Dedifferentiated amniotic fluid mesenchymal stem cell (primary cell): Measurements from ENCODE around the gene CLIP2.
"Not testable (repeated sequence)": the region's sequence is repeated elsewhere in the genome, so short reads cannot be mapped to it uniquely, and the experiment has no call there.

Experiments
- DNase-seq: peaks from one replicate; pipeline ENCODE4 v3.0.0-alpha.2; 2016; ENCODE audit errors: extremely low spot score

CLIP2 gene

GRCh38 chr7:74289018-74289658 lies at the start of gene CLIP2:
Gene CLIP2, plus strand, starts transcription at chr7:74289407. Its CDS starts 28,140 bp downstream, at chr7:74317547.
- DNase-seq, result peak; percentile 55

- no peak for DNase-seq
Measured at GRCh38 chr7:74240482-74240881, 48.7 kb upstream of the CLIP2 start.

- no peak for DNase-seq
Measured at GRCh38 chr7:74242122-74242443, 47.1 kb upstream of the CLIP2 start.

- no peak for DNase-seq
Measured at GRCh38 chr7:74246497-74246896, 42.7 kb upstream of the CLIP2 start.

GRCh38 chr7:74248156-74248555 lies 41.1 kb upstream of the CLIP2 start:
- DNase-seq, result no peak

- DNase-seq, result not testable (repeated sequence)
Measured at GRCh38 chr7:74249058-74249457, 40.1 kb upstream of the CLIP2 start.

GRCh38 chr7:74252893-74253292 lies 36.3 kb upstream of the CLIP2 start:
- DNase-seq, result no peak

GRCh38 chr7:74253331-74253730 lies 35.9 kb upstream of the CLIP2 start:
- DNase-seq, result no peak

- no peak for DNase-seq
Measured at GRCh38 chr7:74253835-74254128, 35.4 kb upstream of the CLIP2 start.

GRCh38 chr7:74254129-74254857 lies 34.9 kb upstream of the CLIP2 start, which contains the start of gene RFC2:
Gene RFC2, minus strand, starts transcription at chr7:74254399. Its CDS starts 16 bp downstream, at chr7:74254383.
- peak; percentile 93 for DNase-seq

- DNase-seq, result no peak
Measured at GRCh38 chr7:74254858-74255379, 34.3 kb upstream of the CLIP2 start.

GRCh38 chr7:74255461-74255860 lies 33.7 kb upstream of the CLIP2 start:
- DNase-seq, result not testable (repeated sequence)

GRCh38 chr7:74256491-74257408 lies 32.5 kb upstream of the CLIP2 start:
- DNase-seq, result peak; percentile 48

- DNase-seq, result no peak
Measured at GRCh38 chr7:74258639-74259038, 30.6 kb upstream of the CLIP2 start.

GRCh38 chr7:74262639-74263398 lies 26.4 kb upstream of the CLIP2 start:
- DNase-seq, result no peak

- DNase-seq, result no peak
Measured at GRCh38 chr7:74263399-74264120, 25.6 kb upstream of the CLIP2 start.

GRCh38 chr7:74266191-74266963 lies 22.8 kb upstream of the CLIP2 start:
- DNase-seq, result no peak

GRCh38 chr7:74267756-74268565 lies 21.2 kb upstream of the CLIP2 start:
- no peak for DNase-seq

- peak; percentile 41 for DNase-seq
Measured at GRCh38 chr7:74269757-74270277, 19.4 kb upstream of the CLIP2 start.
